ENCODE measurements around the gene REEP2.

Gene REEP2

DNA sequence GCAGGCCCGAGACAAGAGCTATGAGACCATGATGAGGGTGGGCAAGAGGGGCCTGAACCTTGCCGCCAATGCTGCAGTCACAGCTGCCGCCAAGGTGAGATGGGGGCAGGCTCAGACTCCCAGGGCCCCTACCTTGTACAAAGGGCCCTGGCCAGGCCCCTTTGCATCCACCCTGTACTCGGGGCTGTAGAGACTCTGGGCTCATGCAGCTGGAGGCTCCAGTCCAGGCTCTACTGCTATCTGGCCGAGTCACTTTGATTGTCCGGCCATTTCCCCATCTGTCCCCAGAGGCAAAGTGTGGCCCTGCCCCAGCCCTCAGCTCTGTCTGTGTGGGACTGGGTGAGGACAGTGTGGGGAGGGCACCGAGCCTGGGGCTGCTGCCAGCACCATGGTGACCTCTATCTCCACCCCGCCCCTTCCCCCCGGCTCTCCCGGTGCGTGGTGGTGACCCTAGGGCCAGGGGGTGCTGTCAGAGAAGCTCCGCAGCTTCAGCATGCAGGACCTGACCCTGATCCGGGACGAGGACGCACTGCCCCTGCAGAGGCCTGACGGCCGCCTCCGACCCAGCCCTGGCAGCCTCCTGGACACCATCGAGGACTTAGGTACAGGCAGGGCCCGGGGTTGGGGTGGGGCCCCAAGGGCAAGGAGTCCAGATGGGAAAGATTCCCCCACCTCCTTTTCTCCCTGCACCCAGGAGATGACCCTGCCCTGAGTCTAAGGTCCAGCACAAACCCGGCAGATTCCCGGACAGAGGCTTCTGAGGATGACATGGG lies 6.1 kb downstream of the REEP2 start:
- Histone ChIP-seq H3K27ac (no peak overlapping the region), H3K9ac (ENCODE audit: insufficient read length) (no peak overlapping the region), H3K36me3 (ENCODE audit: insufficient read depth, low read length) (no peaks in the 10 kb centered on the region), H3K9me3 (ENCODE audit: low read depth, low read length) (no peaks in the 10 kb centered on the region), H3K4me3 (no peak overlapping the region)
- no peak for DNase-seq (ENCODE audit: low read depth, low spot score)
- no peak for TF ChIP-seq POLR2AphosphoS5 (IDR thresholded peaks at IDR 0.05; ENCODE audit: borderline replicate concordance, low read depth, low read length)
- TF ChIP-seq FOXP2 (optimal IDR thresholded peaks at IDR 0.05; ENCODE audit: control extremely low read depth, extremely low read length, insufficient read depth) = no peak
- no peak for TF ChIP-seq EZH2 (IDR thresholded peaks at IDR 0.05)

GRCh38 chr5:138445547-138446271 lies 6.9 kb downstream of the REEP2 start:
- DNase-seq (ENCODE audit: low read depth, low spot score) = no peak
- H3K36me3 ChIP-seq (ENCODE audit: insufficient read depth, low read length) = no peaks in the 10 kb centered on the region
- no peaks in the 10 kb centered on the region for H3K9me3 ChIP-seq (ENCODE audit: low read depth, low read length)
- no peak overlapping the region for H3K27ac ChIP-seq
- TF ChIP-seq POLR2AphosphoS5 (IDR thresholded peaks at IDR 0.05; ENCODE audit: borderline replicate concordance, low read depth, low read length) (no peak), EZH2 (IDR thresholded peaks at IDR 0.05) (no peak), FOXP2 (optimal IDR thresholded peaks at IDR 0.05; ENCODE audit: control extremely low read depth, extremely low read length, insufficient read depth) (no peak)
- H3K9ac ChIP-seq (ENCODE audit: insufficient read length) = no peak overlapping the region
- no peak overlapping the region for H3K4me3 ChIP-seq

DNA sequence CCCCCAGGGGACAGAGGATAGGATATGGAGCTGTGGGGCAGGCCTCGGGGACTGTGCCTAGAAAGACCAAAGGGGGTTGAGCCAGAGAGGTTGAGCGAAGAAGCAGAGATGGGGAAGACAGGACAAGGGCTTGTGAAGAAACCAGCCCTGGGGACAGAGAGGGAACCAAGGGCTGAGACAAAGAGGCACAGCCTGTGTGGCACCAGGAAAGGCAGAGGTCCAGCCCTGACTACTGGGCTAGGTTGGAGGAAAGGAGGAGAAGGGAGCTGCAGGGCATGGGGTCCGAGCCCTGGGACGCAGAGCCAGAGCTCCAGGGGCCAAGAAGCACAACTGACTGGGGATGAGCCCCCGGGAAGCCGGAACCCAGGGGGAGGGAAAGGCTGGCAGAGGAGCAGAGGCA lies 9.2 kb downstream of the REEP2 start:
- Histone ChIP-seq H3K27ac (no peak overlapping the region), H3K9me3 (ENCODE audit: low read depth, low read length) (no peaks in the 10 kb centered on the region), H3K36me3 (ENCODE audit: insufficient read depth, low read length) (no peaks in the 10 kb centered on the region), H3K9ac (ENCODE audit: insufficient read length) (no peak overlapping the region), H3K4me3 (no peak overlapping the region)
- TF ChIP-seq POLR2AphosphoS5 (IDR thresholded peaks at IDR 0.05; ENCODE audit: borderline replicate concordance, low read depth, low read length) = no peak
- TF ChIP-seq EZH2 (IDR thresholded peaks at IDR 0.05) = no peak
- TF ChIP-seq FOXP2 (optimal IDR thresholded peaks at IDR 0.05; ENCODE audit: control extremely low read depth, extremely low read length, insufficient read depth) = no peak
- no peak for DNase-seq (ENCODE audit: low read depth, low spot score)

GRCh38 chr5:138448481-138449398 lies 9.9 kb downstream of the REEP2 start:
- Histone ChIP-seq H3K4me3 (peak overlapping the region; percentile 14; the same call in 1 of the 2 replicates), H3K27ac (no peak overlapping the region), H3K36me3 (ENCODE audit: insufficient read depth, low read length) (no peaks in the 10 kb centered on the region), H3K9ac (ENCODE audit: insufficient read length) (no peak overlapping the region), H3K9me3 (ENCODE audit: low read depth, low read length) (no peaks in the 10 kb centered on the region)
- peak; percentile 42 for DNase-seq (ENCODE audit: low read depth, low spot score)
- no peak for TF ChIP-seq EZH2 (IDR thresholded peaks at IDR 0.05)
- TF ChIP-seq FOXP2 (optimal IDR thresholded peaks at IDR 0.05; ENCODE audit: control extremely low read depth, extremely low read length, insufficient read depth) = no peak
- no peak for TF ChIP-seq POLR2AphosphoS5 (IDR thresholded peaks at IDR 0.05; ENCODE audit: borderline replicate concordance, low read depth, low read length)

GRCh38 chr5:138449501-138450239 lies 10.8 kb downstream of the REEP2 start:
- H3K9me3 ChIP-seq (ENCODE audit: low read depth, low read length) = no peaks in the 10 kb centered on the region
- DNase-seq (ENCODE audit: low read depth, low spot score) = no peak
- no peak for TF ChIP-seq EZH2 (IDR thresholded peaks at IDR 0.05)
- TF ChIP-seq POLR2AphosphoS5 (IDR thresholded peaks at IDR 0.05; ENCODE audit: borderline replicate concordance, low read depth, low read length) = no peak
- TF ChIP-seq FOXP2 (optimal IDR thresholded peaks at IDR 0.05; ENCODE audit: control extremely low read depth, extremely low read length, insufficient read depth) = no peak
- H3K4me3 ChIP-seq = peak overlapping the region; percentile 43
- H3K36me3 ChIP-seq (ENCODE audit: insufficient read depth, low read length) = no peaks in the 10 kb centered on the region
- H3K27ac ChIP-seq = no peak overlapping the region
- H3K9ac ChIP-seq (ENCODE audit: insufficient read length) = peak overlapping the region; percentile 48

DNA sequence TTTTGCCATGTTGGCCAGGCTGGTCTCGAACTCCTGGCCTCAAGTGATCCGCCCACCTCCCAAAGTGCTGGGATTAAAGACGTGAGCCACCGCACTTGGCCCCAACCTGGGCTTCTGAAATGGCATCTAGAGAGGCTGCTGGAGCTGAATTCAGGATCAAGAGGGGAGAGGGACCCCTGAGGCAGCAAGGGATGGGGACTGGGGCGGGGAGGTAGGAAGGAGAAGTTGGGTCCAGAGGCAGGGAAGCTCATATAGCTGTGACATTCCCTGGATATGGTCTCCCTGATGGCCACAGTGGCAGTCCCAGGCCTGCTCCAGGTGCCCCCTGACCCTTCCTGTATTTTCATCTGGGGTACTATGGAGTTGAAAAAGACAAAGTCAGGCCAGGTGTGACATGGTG lies 12.1 kb downstream of the REEP2 start:
- Histone ChIP-seq H3K9ac (ENCODE audit: insufficient read length) (no peak overlapping the region), H3K9me3 (ENCODE audit: low read depth, low read length) (no peaks in the 10 kb centered on the region), H3K4me3 (no peak overlapping the region), H3K27ac (no peak overlapping the region), H3K36me3 (ENCODE audit: insufficient read depth, low read length) (no peaks in the 10 kb centered on the region)
- TF ChIP-seq POLR2AphosphoS5 (IDR thresholded peaks at IDR 0.05; ENCODE audit: borderline replicate concordance, low read depth, low read length) (no peak), FOXP2 (optimal IDR thresholded peaks at IDR 0.05; ENCODE audit: control extremely low read depth, extremely low read length, insufficient read depth) (no peak), EZH2 (IDR thresholded peaks at IDR 0.05) (no peak)
- no peak for DNase-seq (ENCODE audit: low read depth, low spot score)

DNA sequence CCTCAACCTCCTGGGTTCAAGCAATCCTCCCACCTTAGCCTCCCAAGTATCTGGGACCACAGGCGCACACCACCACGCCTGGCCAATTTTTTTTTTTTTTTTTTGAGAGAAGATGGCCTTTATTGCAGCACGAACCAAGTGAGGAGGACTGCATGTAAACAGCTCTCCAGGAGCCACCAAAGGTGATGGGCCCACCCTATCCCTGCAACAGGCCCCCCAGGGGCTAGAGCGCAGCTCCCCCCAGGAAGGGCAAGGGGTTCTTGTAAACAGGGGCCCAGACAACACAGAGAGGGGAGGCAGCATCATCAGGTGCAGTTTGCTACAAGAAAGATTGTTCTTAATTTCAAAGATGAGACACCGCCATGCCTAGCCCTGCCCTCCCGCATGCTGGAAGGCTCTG lies 13.9 kb downstream of the REEP2 start:
- Histone ChIP-seq H3K27ac (no peak overlapping the region), H3K9me3 (ENCODE audit: low read depth, low read length) (no peaks in the 10 kb centered on the region), H3K4me3 (no peak overlapping the region), H3K9ac (ENCODE audit: insufficient read length) (no peak overlapping the region), H3K36me3 (ENCODE audit: insufficient read depth, low read length) (no peaks in the 10 kb centered on the region)
- TF ChIP-seq FOXP2 (optimal IDR thresholded peaks at IDR 0.05; ENCODE audit: control extremely low read depth, extremely low read length, insufficient read depth) = no peak
- no peak for TF ChIP-seq EZH2 (IDR thresholded peaks at IDR 0.05)
- TF ChIP-seq POLR2AphosphoS5 (IDR thresholded peaks at IDR 0.05; ENCODE audit: borderline replicate concordance, low read depth, low read length) = no peak
- DNase-seq (ENCODE audit: low read depth, low spot score) = no peak
